Anterior cingulate cortex (tissue), 58 donors: ENCODE data around the gene PRDM7.
"Not testable (repeated sequence)": the region's sequence is repeated elsewhere in the genome, so short reads cannot be mapped to it uniquely, and the experiment has no call there.

Experiments used
- DNase-seq, 58 donors: peaks; one replicate each; lab custom pipeline; 2025; lab: John Stamatoyannopoulos, UW

The PRDM7 gene

GRCh38 chr16:90077240-90077756 lies at the start of gene PRDM7:
Gene PRDM7 (minus strand): TSS chr16:90077331. CDS start chr16:90075910, 1,421 bp downstream.
- DNase-seq, result peak; percentile 38 to 97 (median 89)

- not testable (repeated sequence) for DNase-seq
Measured at GRCh38 chr16:90121846-90122245, 44.7 kb upstream of the PRDM7 start.

- DNase-seq, result not testable (repeated sequence)
Measured at GRCh38 chr16:90107617-90108016, 30.5 kb upstream of the PRDM7 start.

GRCh38 chr16:90107060-90107459 lies 29.9 kb upstream of the PRDM7 start:
- not testable (repeated sequence) for DNase-seq

- DNase-seq, result not testable (repeated sequence)
Measured at GRCh38 chr16:90106271-90106670, 29.1 kb upstream of the PRDM7 start.

GRCh38 chr16:90104725-90105124 lies 27.6 kb upstream of the PRDM7 start:
- DNase-seq, result not testable (repeated sequence)

GRCh38 chr16:90102086-90102884 lies 25.2 kb upstream of the PRDM7 start:
- not testable (repeated sequence) for DNase-seq

GRCh38 chr16:90101332-90101731 lies 24.2 kb upstream of the PRDM7 start:
- not testable (repeated sequence) for DNase-seq

GRCh38 chr16:90100790-90101189 lies 23.7 kb upstream of the PRDM7 start:
- DNase-seq, result not testable (repeated sequence)

GRCh38 chr16:90100229-90100628 lies 23.1 kb upstream of the PRDM7 start:
- DNase-seq, result not testable (repeated sequence)

- not testable (repeated sequence) for DNase-seq
Measured at GRCh38 chr16:90098936-90099335, 21.8 kb upstream of the PRDM7 start.

- not testable (repeated sequence) for DNase-seq
Measured at GRCh38 chr16:90097010-90097684, 20.0 kb upstream of the PRDM7 start.

- not testable (repeated sequence) for DNase-seq
Measured at GRCh38 chr16:90094791-90095190, 17.7 kb upstream of the PRDM7 start.

- DNase-seq, result not testable (repeated sequence)
Measured at GRCh38 chr16:90094296-90094695, 17.2 kb upstream of the PRDM7 start.

GRCh38 chr16:90093799-90094198 lies 16.7 kb upstream of the PRDM7 start:
- DNase-seq, result not testable (repeated sequence)

- not testable (repeated sequence) for DNase-seq
Measured at GRCh38 chr16:90092781-90093180, 15.7 kb upstream of the PRDM7 start.

- DNase-seq, result no peak
Measured at GRCh38 chr16:90084215-90084950, 7.3 kb upstream of the PRDM7 start.

GRCh38 chr16:90083139-90083538 lies 6.0 kb upstream of the PRDM7 start:
- DNase-seq, result no peak

GRCh38 chr16:90081606-90081970 lies 4.5 kb upstream of the PRDM7 start:
- no peak for DNase-seq

- no peak for DNase-seq
Measured at GRCh38 chr16:90078579-90078895, 1.4 kb upstream of the PRDM7 start.
